Caki2 (cell line): ENCODE data around the gene GTF2H2. TPM values are rescaled to one million over a fixed set of nuclear protein-coding genes. Genes with fewer than 3 reads are reported as not detected.
"Not testable (repeated sequence)": the region's sequence is repeated elsewhere in the genome, so short reads cannot be mapped to it uniquely, and the experiment has no call there.

Experiments used
- DNase-seq: peaks from one replicate; pipeline ENCODE4 v3.0.0-alpha.2; 2015; ENCODE audit warnings: low read depth
- in situ Hi-C: cut with HindIII; loops from 2 replicates; pipeline ENCODE4 v1.10.0; 2016; ENCODE audit warnings: low sequenced_read_pairs, low pct_unique_long_range_greater_than_20kb, mixed read lengths
- total RNA-seq: library from RNA; depleted of rRNA; stranded (reverse); fragments of >200 nt; shearing (Covaris generic); gene quantifications from 2 replicates; pipeline ENCODE4 v1.2.3, GENCODE V29; 2014; ENCODE audit warnings: low replicate concordance; rRNA removed

The GTF2H2 gene
- 30.3 and 32.3 TPM in 2 replicates for total RNA-seq

- in situ Hi-C loops, DNase-seq: not testable (repeated sequence)
Observed at GRCh38 chr5:71067262-71067928, at the start of gene GTF2H2. GTF2H2 (minus strand) TSS chr5:71067676; CDS start chr5:71062763, 4,913 bp downstream.

- in situ Hi-C loops, DNase-seq: not testable (repeated sequence)
Observed at GRCh38 chr5:71109730-71110275, 42.3 kb upstream of the GTF2H2 start.

- in situ Hi-C loops, DNase-seq: not testable (repeated sequence)
Observed at GRCh38 chr5:71099996-71100395, 32.5 kb upstream of the GTF2H2 start.

- DNase-seq, in situ Hi-C loops: not testable (repeated sequence)
Observed at GRCh38 chr5:71097930-71098203, 30.4 kb upstream of the GTF2H2 start.

- in situ Hi-C loops, DNase-seq: not testable (repeated sequence)
Observed at GRCh38 chr5:71097173-71097929, 29.9 kb upstream of the GTF2H2 start.

GRCh38 chr5:71089773-71090172 is 22.3 kb upstream of the GTF2H2 start:
- DNase-seq, in situ Hi-C loops: not testable (repeated sequence)

GRCh38 chr5:71088754-71089153 is 21.3 kb upstream of the GTF2H2 start:
- in situ Hi-C loops, DNase-seq: not testable (repeated sequence)

- in situ Hi-C loops, DNase-seq: not testable (repeated sequence)
Observed at GRCh38 chr5:71086145-71086544, 18.7 kb upstream of the GTF2H2 start.

GRCh38 chr5:71084280-71085063 is 17.0 kb upstream of the GTF2H2 start:
- DNase-seq, in situ Hi-C loops: not testable (repeated sequence)

GRCh38 chr5:71082898-71083297 is 15.4 kb upstream of the GTF2H2 start:
- DNase-seq, in situ Hi-C loops: not testable (repeated sequence)

GRCh38 chr5:71082340-71082739 is 14.9 kb upstream of the GTF2H2 start:
- in situ Hi-C loops, DNase-seq: not testable (repeated sequence)

GRCh38 chr5:71061322-71061721 is 6.2 kb downstream of the GTF2H2 start:
- in situ Hi-C loops: not testable (repeated sequence)

GRCh38 chr5:71059426-71059825 is 8.1 kb downstream of the GTF2H2 start:
- in situ Hi-C loops, DNase-seq: not testable (repeated sequence)

More at GRCh38 chr5:71061322-71061721, 6.2 kb downstream of the GTF2H2 start:
- not testable (repeated sequence) for DNase-seq

GRCh38 chr5:71044808-71045207 is 22.7 kb downstream of the GTF2H2 start:
- in situ Hi-C loops, DNase-seq: not testable (repeated sequence)

- in situ Hi-C loops, DNase-seq: not testable (repeated sequence)
Observed at GRCh38 chr5:71044128-71044527, 23.3 kb downstream of the GTF2H2 start.

- DNase-seq, in situ Hi-C loops: not testable (repeated sequence)
Observed at GRCh38 chr5:71031046-71031776, 36.3 kb downstream of the GTF2H2 start.

GRCh38 chr5:71025289-71025953 is 42.1 kb downstream of the GTF2H2 start, which contains the start of gene NAIP:
NAIP (minus strand) TSS chr5:71025339; CDS start chr5:71012915, 12,424 bp downstream.
- DNase-seq, in situ Hi-C loops: not testable (repeated sequence)
